ENCODE data around the gene DCAF10. TPM values are rescaled to one million over a fixed set of nuclear protein-coding genes. Genes with fewer than 3 reads are reported as not detected.
"Not testable (repeated sequence)": the region's sequence is repeated elsewhere in the genome, so short reads cannot be mapped to it uniquely, and the experiment has no call there.

Gene DCAF10, protein sequence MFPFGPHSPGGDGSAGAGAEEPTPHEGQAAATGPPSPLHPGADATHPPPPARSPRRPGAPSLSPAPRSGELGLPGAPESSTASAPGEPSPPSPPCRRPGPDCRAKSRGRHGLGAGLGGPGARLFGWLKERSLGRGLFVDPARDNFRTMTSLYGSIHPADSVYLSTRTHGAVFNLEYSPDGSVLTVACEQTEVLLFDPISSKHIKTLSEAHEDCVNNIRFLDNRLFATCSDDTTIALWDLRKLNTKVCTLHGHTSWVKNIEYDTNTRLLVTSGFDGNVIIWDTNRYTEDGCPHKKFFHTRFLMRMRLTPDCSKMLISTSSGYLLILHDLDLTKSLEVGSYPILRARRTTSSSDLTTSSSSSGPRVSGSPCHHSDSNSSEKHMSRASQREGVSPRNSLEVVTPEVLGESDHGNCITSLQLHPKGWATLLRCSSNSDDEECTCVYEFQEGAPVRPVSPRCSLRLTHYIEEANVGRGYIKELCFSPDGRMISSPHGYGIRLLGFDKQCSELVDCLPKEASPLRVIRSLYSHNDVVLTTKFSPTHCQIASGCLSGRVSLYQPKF
- total RNA-seq (2022) (5.7 and 6.2 TPM in 2 replicates), Bru-seq, nascent RNA (percentile 53 among the genes with signal in this experiment), BruChase-seq, experiment 1, labeled RNA remaining after a 6-hour chase (percentile 61 among the genes with signal in this experiment), BruChase-seq, experiment 2, labeled RNA remaining after a 2-hour chase (percentile 53 among the genes with signal in this experiment)
- long read RNA-seq, transcript DCAF10-202 (7 exons, 3,862 nt): major isoform, 5 of 16 reads
- long read RNA-seq, partial matches to known transcripts: 0 of 16 reads
- long read RNA-seq, other reads (novel, unspliced or antisense): 11 of 16 reads

DNA sequence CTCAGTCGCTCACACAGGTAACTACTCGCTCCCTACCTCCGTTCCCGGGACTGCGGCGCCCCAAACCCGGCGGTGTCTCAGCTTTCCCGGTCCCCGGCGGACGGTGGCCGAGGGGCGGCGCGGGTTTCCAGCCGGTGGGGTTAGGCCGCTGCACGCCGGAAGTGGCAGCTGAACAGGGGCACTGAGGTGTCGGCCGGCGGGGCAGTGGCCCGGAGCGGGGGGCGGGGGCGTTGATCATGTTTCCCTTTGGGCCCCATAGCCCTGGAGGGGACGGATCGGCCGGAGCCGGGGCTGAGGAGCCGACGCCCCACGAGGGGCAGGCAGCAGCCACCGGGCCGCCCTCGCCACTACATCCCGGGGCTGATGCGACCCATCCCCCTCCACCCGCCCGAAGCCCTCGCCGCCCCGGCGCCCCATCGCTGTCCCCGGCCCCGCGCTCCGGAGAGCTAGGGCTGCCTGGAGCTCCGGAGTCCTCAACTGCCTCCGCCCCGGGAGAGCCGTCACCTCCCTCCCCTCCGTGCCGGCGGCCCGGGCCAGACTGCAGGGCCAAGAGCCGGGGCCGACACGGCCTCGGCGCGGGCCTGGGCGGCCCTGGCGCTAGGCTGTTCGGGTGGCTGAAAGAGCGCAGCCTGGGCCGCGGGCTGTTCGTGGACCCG lies at the start of gene DCAF10:
DCAF10 (plus strand) TSS at position 167 of the 656 bp plus-strand sequence; CDS start at position 237, 70 bp downstream.
- Mint-ChIP-seq H3K9me3 (ENCODE audit: low read depth, unreplicated experiment) (no peaks in the 10 kb centered on the region), H3K27ac (ENCODE audit: unreplicated experiment) (no peak within 1 kb of the TSS), H3K27me3 (ENCODE audit: unreplicated experiment) (no peaks in the 10 kb centered on the region), H3K4me1 (ENCODE audit: low read depth, unreplicated experiment) (peaks cover 7% of the 10 kb centered on the region), H3K36me3 (ENCODE audit: insufficient read depth, unreplicated experiment) (peaks cover 7% of the 10 kb centered on the region), H3K4me3 (ENCODE audit: low read depth, unreplicated experiment) (peak within 1 kb of the TSS; percentile 69)
- no TSS peak for BruUV-seq (replicated peaks)
- no peak for TF ChIP-seq CTCF (IDR thresholded peaks at IDR 0.05; ENCODE audit: unreplicated experiment)
- peak; percentile 83 for DNase-seq
- intact Hi-C loops (cut with micrococcal nuclease; ENCODE audit: unreplicated experiment): no loop called here
- CTCF ChIA-PET: no interaction called here

GRCh38 chr9:37751186-37751585 lies 49.4 kb upstream of the DCAF10 start:
- Mint-ChIP-seq H3K9me3 (ENCODE audit: low read depth, unreplicated experiment) (no peaks in the 10 kb centered on the region), H3K27me3 (ENCODE audit: unreplicated experiment) (no peaks in the 10 kb centered on the region), H3K4me1 (ENCODE audit: low read depth, unreplicated experiment) (no peaks in the 10 kb centered on the region), H3K4me3 (ENCODE audit: low read depth, unreplicated experiment) (no peak overlapping the region), H3K36me3 (ENCODE audit: insufficient read depth, unreplicated experiment) (peaks cover 15% of the 10 kb centered on the region), H3K27ac (ENCODE audit: unreplicated experiment) (no peak overlapping the region)
- DNase-seq: no peak
- CTCF ChIA-PET: no interaction called here
- no TSS peak for BruUV-seq (replicated peaks)
- no peak for TF ChIP-seq CTCF (IDR thresholded peaks at IDR 0.05; ENCODE audit: unreplicated experiment)
- intact Hi-C loops (cut with micrococcal nuclease; ENCODE audit: unreplicated experiment): no loop called here

- H3K27ac Mint-ChIP-seq (ENCODE audit: unreplicated experiment); H3K27me3 Mint-ChIP-seq (ENCODE audit: unreplicated experiment); H3K9me3 Mint-ChIP-seq (ENCODE audit: low read depth, unreplicated experiment); H3K4me1 Mint-ChIP-seq (ENCODE audit: low read depth, unreplicated experiment); intact Hi-C loops (cut with micrococcal nuclease; ENCODE audit: unreplicated experiment); H3K4me3 Mint-ChIP-seq (ENCODE audit: low read depth, unreplicated experiment); DNase-seq; BruUV-seq (replicated peaks); CTCF ChIA-PET: not testable (repeated sequence)
- peaks cover 15% of the 10 kb centered on the region for H3K36me3 Mint-ChIP-seq (ENCODE audit: insufficient read depth, unreplicated experiment)
Observed at GRCh38 chr9:37751704-37752103, 48.9 kb upstream of the DCAF10 start.

- H3K27me3 Mint-ChIP-seq (ENCODE audit: unreplicated experiment); DNase-seq; CTCF ChIA-PET; BruUV-seq (replicated peaks); H3K9me3 Mint-ChIP-seq (ENCODE audit: low read depth, unreplicated experiment); H3K27ac Mint-ChIP-seq (ENCODE audit: unreplicated experiment); H3K4me3 Mint-ChIP-seq (ENCODE audit: low read depth, unreplicated experiment); intact Hi-C loops (cut with micrococcal nuclease; ENCODE audit: unreplicated experiment); H3K4me1 Mint-ChIP-seq (ENCODE audit: low read depth, unreplicated experiment): not testable (repeated sequence)
- H3K36me3 Mint-ChIP-seq (ENCODE audit: insufficient read depth, unreplicated experiment): peaks cover 15% of the 10 kb centered on the region
Observed at GRCh38 chr9:37752112-37752511, 48.5 kb upstream of the DCAF10 start.
